H9 (cell line): Measurements from ENCODE around the gene PRSS2. TPM values are rescaled to one million over a fixed set of nuclear protein-coding genes. Genes with fewer than 3 reads are reported as not detected.

Source experiments
- DNase-seq: peaks from one replicate; pipeline ENCODE4 v3.0.0-alpha.2; 2017
- H2AFZ ChIP-seq: one replicate; pipeline ENCODE4 v1.6.1; 2013; ENCODE audit warnings: mild to moderate bottlenecking, low read length, control low read depth, moderate library complexity
- H2AK5ac ChIP-seq: 2 replicates; pipeline ENCODE4 v1.6.1; 2013; ENCODE audit warnings: low read length, control low read depth, mixed read lengths; ENCODE audit not compliant: insufficient read length
- H2BK120ac ChIP-seq: one replicate; pipeline ENCODE4 v1.6.1; 2013; ENCODE audit warnings: low read depth, mild to moderate bottlenecking, low read length, control low read depth, inconsistent platforms; ENCODE audit not compliant: poor library complexity, severe bottlenecking
- H2BK12ac ChIP-seq: 2 replicates; pipeline ENCODE4 v1.6.1; 2013; ENCODE audit warnings: low read length, control low read depth, mixed read lengths, low read depth; ENCODE audit not compliant: insufficient read length
- H2BK15ac ChIP-seq: 2 replicates; pipeline ENCODE4 v1.6.1; 2013; ENCODE audit warnings: low read depth, low read length, control low read depth
- H2BK20ac ChIP-seq: one replicate; pipeline ENCODE4 v1.6.1; 2013; ENCODE audit warnings: low read depth, mild to moderate bottlenecking, low read length, control low read depth, inconsistent platforms; ENCODE audit not compliant: poor library complexity, severe bottlenecking
- H2BK5ac ChIP-seq: 2 replicates; pipeline ENCODE4 v1.6.1; 2013; ENCODE audit warnings: low read length, control low read depth, mixed read lengths; ENCODE audit not compliant: insufficient read length
- H3K14ac ChIP-seq: 2 replicates; pipeline ENCODE4 v1.6.1; 2013; ENCODE audit warnings: low read length, control low read depth; ENCODE audit not compliant: insufficient read depth
- H3K18ac ChIP-seq: 2 replicates; pipeline ENCODE4 v1.6.1; 2013; ENCODE audit warnings: low read depth, mild to moderate bottlenecking, mixed read lengths, low read length, control low read depth; ENCODE audit not compliant: insufficient read length
- H3K23ac ChIP-seq: 2 replicates; pipeline ENCODE4 v1.6.1; 2013; ENCODE audit warnings: low read length, control low read depth, mixed read lengths, low read depth; ENCODE audit not compliant: insufficient read length
- H3K23me2 ChIP-seq: 2 replicates; pipeline ENCODE4 v1.6.1; 2013; ENCODE audit warnings: low read depth, mild to moderate bottlenecking, mixed read lengths, low read length, control low read depth; ENCODE audit not compliant: insufficient read length, poor library complexity, severe bottlenecking
- H3K27ac ChIP-seq: 2 replicates; pipeline ENCODE4 v1.5.1; 2013; ENCODE audit warnings: low read length, control low read depth, mixed read lengths, low read depth; ENCODE audit not compliant: insufficient read length
- H3K27me3 ChIP-seq: 2 replicates; pipeline ENCODE4 v1.6.1; 2013; ENCODE audit warnings: low read length, control low read depth, inconsistent platforms; ENCODE audit not compliant: insufficient read depth
- H3K4ac ChIP-seq: 2 replicates; pipeline ENCODE4 v1.6.1; 2013; ENCODE audit warnings: low read depth, mild to moderate bottlenecking, control low read depth, inconsistent platforms, low read length, moderate library complexity
- H3K4me1 ChIP-seq: 2 replicates; pipeline ENCODE4 v1.6.1; 2013; ENCODE audit warnings: low read length, control low read depth, inconsistent platforms; ENCODE audit not compliant: insufficient read depth
- H3K4me2 ChIP-seq: 2 replicates; pipeline ENCODE4 v1.6.1; 2013; ENCODE audit warnings: low read length, control low read depth, mixed read lengths; ENCODE audit not compliant: insufficient read length, insufficient read depth
- H3K56ac ChIP-seq: 2 replicates; pipeline ENCODE4 v1.6.1; 2013; ENCODE audit warnings: low read depth, mild to moderate bottlenecking, mixed read lengths, low read length, control low read depth; ENCODE audit not compliant: insufficient read length
- H3K79me1 ChIP-seq: 2 replicates; pipeline ENCODE4 v1.6.1; 2013; ENCODE audit warnings: low read depth, mild to moderate bottlenecking, moderate library complexity, low read length, control low read depth, inconsistent platforms; ENCODE audit not compliant: insufficient read depth, poor library complexity, severe bottlenecking
- H3K79me2 ChIP-seq: 2 replicates; pipeline ENCODE4 v1.6.1; 2013; ENCODE audit warnings: low read length, control low read depth, inconsistent platforms; ENCODE audit not compliant: insufficient read depth
- H3K9ac ChIP-seq: 2 replicates; pipeline ENCODE4 v1.6.1; 2013; ENCODE audit warnings: low read length, control low read depth, mixed read lengths; ENCODE audit not compliant: insufficient read length; ENCODE audit errors: extremely low read depth
- H3K9me3 ChIP-seq: one replicate; pipeline ENCODE4 v1.6.1; 2013; ENCODE audit warnings: low read depth, low read length, inconsistent platforms; ENCODE audit not compliant: control insufficient read depth
- H3T11ph ChIP-seq: one replicate; pipeline ENCODE4 v1.6.1; 2013; ENCODE audit warnings: mild to moderate bottlenecking, low read length, control low read depth, inconsistent platforms
- H4K20me1 ChIP-seq: one replicate; pipeline ENCODE4 v1.6.1; 2013; ENCODE audit not compliant: control insufficient read depth, insufficient read length, insufficient read depth
- H4K5ac ChIP-seq: 2 replicates; pipeline ENCODE4 v1.6.1; 2013; ENCODE audit warnings: low read depth, mild to moderate bottlenecking, mixed read lengths, low read length, control low read depth; ENCODE audit not compliant: insufficient read length
- H4K8ac ChIP-seq: replicated peaks from 2 replicates; pipeline ENCODE4 v1.6.1; 2013; ENCODE audit warnings: low read length, control low read depth, mixed read lengths, low read depth; ENCODE audit not compliant: insufficient read length
- H4K91ac ChIP-seq: 2 replicates; pipeline ENCODE4 v1.6.1; 2013; ENCODE audit warnings: low read depth, mild to moderate bottlenecking, moderate library complexity, mixed read lengths, low read length, control low read depth; ENCODE audit not compliant: insufficient read length
- H3K27ac Mint-ChIP-seq, 3 experiments: 2 replicates in 2 of 3; 3 replicates in 1 of 3; pipeline ENCODE4 v1.8.0; 2020 to 2021; ENCODE audit warnings: mixed read lengths in 3 of 3, mild to moderate bottlenecking in 1 of 3, moderate library complexity in 1 of 3
- H3K27me3 Mint-ChIP-seq: 2 replicates; pipeline ENCODE4 v1.8.0; 2021; ENCODE audit warnings: low read depth, mild to moderate bottlenecking, moderate library complexity, mixed read lengths
- H3K36me3 Mint-ChIP-seq, 3 experiments: 2 replicates in 2 of 3; 3 replicates in 1 of 3; pipeline ENCODE4 v1.8.0; 2020 to 2021; ENCODE audit warnings: low read depth in 3 of 3, mixed read lengths in 3 of 3; ENCODE audit not compliant: insufficient read depth in 1 of 3
- H3K4me1 Mint-ChIP-seq, 2 experiments: 2 replicates each; pipeline ENCODE4 v1.8.0; 2020; ENCODE audit warnings: mixed read lengths in 2 of 2
- H3K4me3 Mint-ChIP-seq, 2 experiments: 2 replicates in 1 of 2; 3 replicates in 1 of 2; pipeline ENCODE4 v1.8.0; 2020 to 2021; ENCODE audit warnings: mild to moderate bottlenecking in 2 of 2, mixed read lengths in 2 of 2, moderate library complexity in 1 of 2
- H3K9me3 Mint-ChIP-seq, 2 experiments: 2 replicates in 1 of 2; 3 replicates in 1 of 2; pipeline ENCODE4 v1.8.0; 2020; ENCODE audit warnings: mild to moderate bottlenecking in 2 of 2, mixed read lengths in 2 of 2, moderate library complexity in 1 of 2
- WGBS: extraction: QIAGEN DNeasy Blood & Tissue Kit; methylation state at CpG from one replicate; pipeline ENCODE4 v1.1.7; 2013; ENCODE audit warnings: missing lambda C conversion rate, low lambda C conversion rate, mixed read lengths; ENCODE audit not compliant: insufficient read length; ENCODE audit errors: extremely low coverage; 5-methylcytosine and 5-hydroxymethylcytosine counted together
- total RNA-seq: library from RNA; stranded (reverse); gene quantifications from 2 replicates; pipeline ENCODE4 v1.2.1, GENCODE V29; 2021
- TF ChIP-seq, protein P1 (sequence below): fragments of 200-600 bp; sonication (generic); conservative IDR thresholded peaks from 3 replicates; pipeline ENCODE4 v1.8.0; 2021; ENCODE audit warnings: antibody characterized with exemption, mild to moderate bottlenecking

PRSS2 gene
- total RNA-seq, 1 experiment from 2014 or later: not detected

DNA sequence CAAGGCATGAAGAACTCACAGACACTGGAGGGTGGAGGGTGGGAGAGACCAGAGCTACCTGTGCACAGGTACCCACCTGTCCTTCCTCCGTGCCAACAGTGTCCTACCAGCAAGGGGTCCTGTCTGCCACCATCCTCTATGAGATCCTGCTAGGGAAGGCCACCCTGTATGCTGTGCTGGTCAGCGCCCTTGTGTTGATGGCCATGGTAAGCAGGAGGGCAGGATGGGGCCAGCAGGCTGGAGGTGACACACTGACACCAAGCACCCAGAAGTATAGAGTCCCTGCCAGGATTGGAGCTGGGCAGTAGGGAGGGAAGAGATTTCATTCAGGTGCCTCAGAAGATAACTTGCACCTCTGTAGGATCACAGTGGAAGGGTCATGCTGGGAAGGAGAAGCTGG lies 21.8 kb downstream of the PRSS2 start:
- Mint-ChIP-seq H3K9me3 (no peaks in the 10 kb centered on the region), H3K27ac (no peak overlapping the region), H3K4me3 (no peak overlapping the region), H3K4me1 (peaks cover 28 to 35% of the 10 kb centered on the region in 2 experiments), H3K36me3 (no peaks in the 10 kb centered on the region; a peak in 1 of 7 replicates), H3K27me3 (peaks cover 59% of the 10 kb centered on the region)
- Histone ChIP-seq H4K91ac (no peak overlapping the region), H4K20me1 (no peaks in the 10 kb centered on the region), H3K27ac (no peak overlapping the region), H3K79me2 (no peaks in the 10 kb centered on the region), H3K9me3 (no peaks in the 10 kb centered on the region), H3K23me2 (peaks cover 14% of the 10 kb centered on the region), H3K4me2 (no peak overlapping the region), H2AFZ (no peak overlapping the region), H3K23ac (no peak overlapping the region), H3K9ac (no peak overlapping the region), H3K56ac (no peak overlapping the region), H3K27me3 (peaks cover 6% of the 10 kb centered on the region; the same call in 1 of the 2 replicates), H3K14ac (no peak overlapping the region), H4K5ac (no peak overlapping the region), H2BK5ac (no peak overlapping the region), H4K8ac (no peak overlapping the region), H2BK12ac (no peak overlapping the region), H3K4ac (no peak overlapping the region), H2AK5ac (no peak overlapping the region), H3K4me1 (peaks cover 12% of the 10 kb centered on the region; the same call in 1 of the 2 replicates), H2BK20ac (no peak overlapping the region), H3K79me1 (no peaks in the 10 kb centered on the region), H3K18ac (no peak overlapping the region), H2BK120ac (no peak overlapping the region), H3T11ph (no peak overlapping the region), H2BK15ac (no peak overlapping the region)
- TF ChIP-seq, protein P1, sequence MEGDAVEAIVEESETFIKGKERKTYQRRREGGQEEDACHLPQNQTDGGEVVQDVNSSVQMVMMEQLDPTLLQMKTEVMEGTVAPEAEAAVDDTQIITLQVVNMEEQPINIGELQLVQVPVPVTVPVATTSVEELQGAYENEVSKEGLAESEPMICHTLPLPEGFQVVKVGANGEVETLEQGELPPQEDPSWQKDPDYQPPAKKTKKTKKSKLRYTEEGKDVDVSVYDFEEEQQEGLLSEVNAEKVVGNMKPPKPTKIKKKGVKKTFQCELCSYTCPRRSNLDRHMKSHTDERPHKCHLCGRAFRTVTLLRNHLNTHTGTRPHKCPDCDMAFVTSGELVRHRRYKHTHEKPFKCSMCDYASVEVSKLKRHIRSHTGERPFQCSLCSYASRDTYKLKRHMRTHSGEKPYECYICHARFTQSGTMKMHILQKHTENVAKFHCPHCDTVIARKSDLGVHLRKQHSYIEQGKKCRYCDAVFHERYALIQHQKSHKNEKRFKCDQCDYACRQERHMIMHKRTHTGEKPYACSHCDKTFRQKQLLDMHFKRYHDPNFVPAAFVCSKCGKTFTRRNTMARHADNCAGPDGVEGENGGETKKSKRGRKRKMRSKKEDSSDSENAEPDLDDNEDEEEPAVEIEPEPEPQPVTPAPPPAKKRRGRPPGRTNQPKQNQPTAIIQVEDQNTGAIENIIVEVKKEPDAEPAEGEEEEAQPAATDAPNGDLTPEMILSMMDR: no peak
- WGBS: no CpG with 5 or more reads among the region's 2 CpGs
- no peak for DNase-seq
